AG04449 (cell line): ENCODE measurements around the gene SH3RF1.
"Not testable (repeated sequence)": the region's sequence is repeated elsewhere in the genome, so short reads cannot be mapped to it uniquely, and the experiment has no call there.

ENCODE experiments used
- CTCF ChIA-PET: fragments of 350-600 bp; formaldehyde crosslinking; extraction: SDS; loops from one replicate; lab custom pipeline; 2021; ENCODE audit warnings: antibody characterized with exemption; lab: Yijun Ruan, JAX
- POLR2A ChIA-PET: fragments of 400-600, 350-600 bp; formaldehyde crosslinking; extraction: SDS; loops from one replicate; lab custom pipeline; 2020; ENCODE audit warnings: antibody characterized with exemption, inconsistent platforms; lab: Yijun Ruan, JAX
- DNase-seq: peaks from one replicate; pipeline ENCODE4 v3.0.0-alpha.2; 2010; ENCODE audit warnings: low read depth, low spot score
- H3K4me3 ChIP-seq: 2 replicates; pipeline ENCODE4 v1.5.1; 2011; ENCODE audit warnings: low read depth, mild to moderate bottlenecking, control low read depth, low read length
- TF ChIP-seq, protein P1 (sequence below): IDR thresholded peaks from one replicate; pipeline ENCODE4 v1.5.1; 2011; ENCODE audit warnings: mild to moderate bottlenecking, moderate library complexity, low read length, control low read depth, inconsistent platforms; ENCODE audit not compliant: insufficient read depth; ENCODE audit errors: missing control alignments

SH3RF1 gene

DNA sequence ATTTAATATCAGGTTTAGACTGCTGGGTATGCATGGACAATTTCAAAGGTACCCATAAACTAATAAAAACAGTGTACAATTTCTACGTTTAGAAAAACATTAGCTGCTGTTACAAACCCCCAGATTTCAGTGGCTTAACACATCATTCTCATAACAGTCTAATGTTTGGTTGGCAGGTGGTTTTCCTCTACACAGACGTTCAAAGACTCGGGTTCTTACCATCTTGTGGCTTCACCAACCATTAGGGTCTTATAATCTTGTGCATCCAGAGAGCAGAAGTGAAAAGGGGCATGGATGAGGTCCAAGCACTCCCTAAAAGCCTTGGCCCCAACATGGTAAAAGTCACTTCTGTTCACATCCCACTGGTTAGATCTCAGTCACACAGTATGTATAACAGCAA, 71.6 kb downstream of the SH3RF1 start:
- ChIA-PET CTCF (no interaction called here), POLR2A (no interaction called here)
- no peak overlapping the region for H3K4me3 ChIP-seq
- no peak for DNase-seq
- TF ChIP-seq, protein P1, sequence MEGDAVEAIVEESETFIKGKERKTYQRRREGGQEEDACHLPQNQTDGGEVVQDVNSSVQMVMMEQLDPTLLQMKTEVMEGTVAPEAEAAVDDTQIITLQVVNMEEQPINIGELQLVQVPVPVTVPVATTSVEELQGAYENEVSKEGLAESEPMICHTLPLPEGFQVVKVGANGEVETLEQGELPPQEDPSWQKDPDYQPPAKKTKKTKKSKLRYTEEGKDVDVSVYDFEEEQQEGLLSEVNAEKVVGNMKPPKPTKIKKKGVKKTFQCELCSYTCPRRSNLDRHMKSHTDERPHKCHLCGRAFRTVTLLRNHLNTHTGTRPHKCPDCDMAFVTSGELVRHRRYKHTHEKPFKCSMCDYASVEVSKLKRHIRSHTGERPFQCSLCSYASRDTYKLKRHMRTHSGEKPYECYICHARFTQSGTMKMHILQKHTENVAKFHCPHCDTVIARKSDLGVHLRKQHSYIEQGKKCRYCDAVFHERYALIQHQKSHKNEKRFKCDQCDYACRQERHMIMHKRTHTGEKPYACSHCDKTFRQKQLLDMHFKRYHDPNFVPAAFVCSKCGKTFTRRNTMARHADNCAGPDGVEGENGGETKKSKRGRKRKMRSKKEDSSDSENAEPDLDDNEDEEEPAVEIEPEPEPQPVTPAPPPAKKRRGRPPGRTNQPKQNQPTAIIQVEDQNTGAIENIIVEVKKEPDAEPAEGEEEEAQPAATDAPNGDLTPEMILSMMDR: no peak

DNA sequence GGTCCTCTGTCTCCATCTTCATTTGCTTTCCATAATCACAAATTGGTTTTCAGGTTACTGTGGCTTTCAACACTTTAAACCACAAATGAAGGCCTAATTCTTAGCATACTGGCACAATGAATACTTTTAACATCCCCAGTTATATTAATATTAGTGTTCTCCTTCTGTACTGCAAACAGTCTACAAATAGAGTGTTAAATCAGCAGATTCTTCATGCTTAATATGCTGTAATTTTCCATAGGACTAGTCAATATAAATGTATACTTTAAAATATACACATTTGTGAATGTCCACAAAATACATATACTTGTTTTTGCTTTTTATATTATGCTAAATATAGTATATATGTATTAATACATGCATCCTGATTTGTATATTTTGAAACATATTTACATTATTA, 72.6 kb downstream of the SH3RF1 start:
- H3K4me3 ChIP-seq: no peak overlapping the region
- DNase-seq: no peak
- POLR2A ChIA-PET: no interaction called here
- TF ChIP-seq, protein P1: no peak
- CTCF ChIA-PET: no interaction called here

DNA sequence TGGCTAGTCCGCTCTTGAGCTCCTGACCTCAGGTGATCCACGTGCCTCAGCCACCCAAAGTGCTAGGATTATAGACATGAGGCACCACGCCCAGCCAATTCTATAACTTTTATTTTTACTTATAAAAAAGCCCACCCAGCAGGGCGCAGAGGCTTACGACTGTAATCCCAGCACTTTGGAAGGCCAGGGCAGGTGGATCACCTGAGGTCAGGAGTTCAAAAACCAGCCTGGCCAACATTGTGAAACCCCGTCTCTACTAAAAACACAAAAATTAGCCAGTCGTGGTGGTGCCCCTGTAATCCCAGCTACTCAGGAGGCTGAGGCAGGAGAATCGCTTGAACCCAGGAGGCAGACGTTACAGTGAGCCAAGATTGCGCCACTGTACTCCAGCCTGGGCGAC, 73.5 kb downstream of the SH3RF1 start:
- CTCF ChIA-PET, H3K4me3 ChIP-seq, POLR2A ChIA-PET, DNase-seq: not testable (repeated sequence)

DNA sequence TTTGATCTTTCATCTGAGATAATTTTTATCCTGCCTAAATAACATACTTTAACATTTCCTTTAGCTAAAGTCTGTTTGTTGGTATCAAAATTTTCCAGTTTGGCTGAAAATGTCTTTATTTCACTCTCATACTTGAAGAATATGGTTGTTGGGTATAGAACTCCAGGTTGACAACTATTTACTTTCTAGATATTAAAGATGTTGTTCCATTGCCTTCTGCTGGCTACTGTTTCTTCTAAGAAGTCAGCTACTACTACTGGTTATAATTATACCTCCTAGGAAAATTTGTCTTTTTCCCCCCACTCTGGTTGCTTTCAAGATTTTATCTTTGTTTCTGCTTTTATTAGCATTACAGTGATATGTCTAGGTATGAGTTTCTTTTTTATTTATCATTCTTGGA, 75.7 kb downstream of the SH3RF1 start:
- TF ChIP-seq, protein P1: no peak
- no peak for DNase-seq
- ChIA-PET POLR2A (no interaction called here), CTCF (interaction anchor here (1.1 to 1.3 kb wide), 2 partner anchors 8 to 9 kb away, joined by 3 to 4 read pairs; no protein-coding TSS in a partner anchor)
- H3K4me3 ChIP-seq: no peak overlapping the region

DNA sequence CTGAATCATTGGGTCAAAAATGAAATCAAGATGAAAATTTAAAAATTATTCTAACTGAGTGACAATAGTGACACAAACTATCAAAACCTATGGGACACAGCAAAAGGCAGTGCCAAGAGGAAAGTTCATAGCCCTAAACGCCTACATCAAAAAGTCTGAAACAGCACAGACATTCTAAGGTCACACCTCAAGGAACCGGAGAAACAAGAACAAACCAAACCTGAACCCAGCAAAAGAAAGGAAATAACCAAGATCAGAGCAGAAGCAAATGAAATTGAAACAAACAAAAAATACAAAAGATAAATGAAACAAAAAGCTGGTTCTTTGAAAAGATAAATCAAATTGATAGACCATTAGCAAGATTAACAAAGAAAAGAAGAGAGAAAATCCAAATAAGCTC, 80.8 kb downstream of the SH3RF1 start:
- POLR2A ChIA-PET, DNase-seq, H3K4me3 ChIP-seq, CTCF ChIA-PET: not testable (repeated sequence)

DNA sequence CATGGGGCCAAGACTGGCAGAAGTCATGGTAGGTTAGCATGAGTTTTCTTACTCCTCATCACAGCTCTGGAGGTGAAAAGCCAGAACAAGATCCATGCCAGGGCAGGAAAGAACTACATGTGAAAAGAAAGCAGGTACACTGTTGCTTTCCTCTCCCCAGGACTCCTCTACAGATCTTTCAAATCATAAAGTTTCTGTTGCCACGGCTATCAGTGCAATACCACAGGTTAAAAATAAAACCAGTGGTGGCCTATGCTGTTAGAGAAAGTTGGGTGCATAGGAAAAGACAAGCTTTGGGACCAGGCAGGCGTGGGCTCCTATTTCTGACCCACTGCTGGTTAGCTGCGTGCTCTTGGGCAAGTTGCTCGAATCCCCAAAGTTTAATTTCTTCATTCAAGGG, 81.4 kb downstream of the SH3RF1 start:
- no peak for DNase-seq
- TF ChIP-seq, protein P1: no peak
- H3K4me3 ChIP-seq: no peak overlapping the region
- POLR2A ChIA-PET: no interaction called here
- CTCF ChIA-PET: interaction anchor here (1.0 to 1.5 kb wide), 2 partner anchors 10 to 296 kb away, joined by 3 to 5 read pairs; no protein-coding TSS in a partner anchor

DNA sequence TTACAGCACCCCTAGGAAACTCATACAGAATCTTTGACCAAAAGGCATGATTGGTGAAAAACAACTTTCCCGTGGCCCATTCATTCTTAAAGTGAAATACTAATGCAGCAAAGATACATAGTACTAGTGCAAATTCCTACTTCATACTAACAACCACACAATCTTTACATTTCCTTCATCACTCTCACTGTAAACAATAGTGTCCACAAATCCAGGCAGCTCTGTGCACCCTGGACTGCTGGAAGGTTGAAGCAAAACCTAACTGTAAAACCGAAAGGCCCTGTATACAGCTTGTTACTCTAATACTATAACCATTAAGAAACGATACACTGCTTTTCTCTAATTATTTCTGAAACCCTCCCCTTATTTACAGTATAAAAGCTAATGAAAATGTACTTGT, 82.6 kb downstream of the SH3RF1 start:
- H3K4me3 ChIP-seq: no peak overlapping the region
- ChIA-PET CTCF (interaction anchor here (0.9 to 1.5 kb wide), 3 partner anchors 8 to 305 kb away, joined by 3 to 5 read pairs (median 3); no protein-coding TSS in a partner anchor), POLR2A (no interaction called here)
- TF ChIP-seq, protein P1: no peak
- DNase-seq: no peak
